Right forelimb (tissue), 1 donor: ENCODE data around the gene FCSK.
"Not testable (repeated sequence)": the region's sequence is repeated elsewhere in the genome, so short reads cannot be mapped to it uniquely, and the experiment has no call there.

Experiments used
- DNase-seq: peaks from one replicate; pipeline ENCODE4 v3.0.0-alpha.2; 2018

FCSK gene

DNA sequence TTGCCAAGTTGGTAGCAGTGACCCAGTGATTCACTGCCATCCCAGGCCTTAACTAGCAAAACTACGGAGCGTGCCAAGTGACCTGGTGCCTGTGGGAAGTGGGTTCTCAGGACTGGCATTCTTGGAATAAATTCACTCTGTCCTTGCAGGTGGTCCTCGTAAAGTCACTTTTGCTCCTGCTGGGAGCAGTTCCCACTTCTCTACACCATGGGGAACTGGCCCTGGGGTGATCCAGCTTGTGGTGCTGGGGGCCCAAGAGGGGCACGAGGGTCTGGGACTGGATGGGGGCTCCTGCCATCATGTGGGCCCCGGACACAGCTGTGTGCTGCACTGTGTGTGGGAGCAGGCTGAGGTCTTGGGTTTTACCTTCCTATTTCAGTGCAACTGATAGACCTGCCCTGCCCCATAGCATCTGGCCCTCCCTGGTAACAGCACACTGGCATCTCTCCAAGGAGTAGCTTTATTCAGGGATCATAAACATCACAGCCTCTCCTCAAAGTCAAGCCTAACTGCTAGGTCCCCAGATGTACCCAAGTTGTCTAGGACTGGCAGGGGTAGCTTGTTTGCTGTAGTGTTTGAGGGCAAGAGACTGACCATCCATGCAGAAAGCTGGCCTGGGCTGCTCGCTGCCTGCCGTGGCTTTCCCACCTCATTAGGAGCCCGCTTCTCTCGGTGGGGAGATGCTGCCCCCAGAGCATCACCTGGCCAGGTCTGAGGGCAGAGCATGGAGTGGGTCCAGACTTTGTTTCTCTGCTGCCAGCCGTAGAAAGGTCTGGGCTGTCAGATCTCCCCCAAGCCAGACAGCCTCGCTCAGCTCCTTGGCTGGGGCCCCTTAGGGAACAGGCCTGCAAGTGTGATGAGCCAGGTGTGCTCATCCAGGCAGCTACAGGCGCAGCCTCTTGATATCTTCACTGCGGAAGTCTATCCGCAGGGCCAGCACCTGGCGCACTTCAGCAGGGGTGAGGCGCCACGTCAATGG, 26.0 kb downstream of the FCSK start:
- DNase-seq: no peak

DNA sequence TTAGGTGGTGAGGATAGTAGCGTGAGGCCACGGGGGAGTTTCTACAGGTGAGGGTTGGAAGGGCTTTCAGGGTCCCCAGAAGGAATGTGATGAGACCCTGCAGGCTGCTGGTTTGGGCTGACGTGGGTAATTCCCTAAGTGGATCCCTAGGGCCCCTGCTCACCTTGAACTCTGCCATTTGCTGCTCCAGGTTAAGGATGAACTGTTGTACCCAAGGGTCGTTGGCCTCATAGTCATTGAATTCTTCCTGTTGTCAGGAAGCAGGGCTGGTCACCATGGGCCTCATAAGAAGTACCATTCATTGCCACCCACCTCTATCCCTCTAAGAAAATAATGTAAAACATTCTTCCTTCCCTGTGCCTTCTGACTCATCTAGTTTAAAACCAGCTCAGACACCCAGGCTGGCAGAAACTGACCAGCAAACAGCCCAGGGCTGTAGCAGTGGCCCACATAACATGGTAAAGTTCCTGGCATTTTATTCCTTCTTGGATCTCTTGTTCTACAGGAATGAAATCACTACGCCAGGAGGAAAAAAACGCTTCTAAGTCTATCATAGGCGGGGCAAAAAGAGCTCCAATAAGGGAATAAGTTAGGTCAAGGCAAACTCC, 27.6 kb downstream of the FCSK start:
- DNase-seq: no peak

DNA sequence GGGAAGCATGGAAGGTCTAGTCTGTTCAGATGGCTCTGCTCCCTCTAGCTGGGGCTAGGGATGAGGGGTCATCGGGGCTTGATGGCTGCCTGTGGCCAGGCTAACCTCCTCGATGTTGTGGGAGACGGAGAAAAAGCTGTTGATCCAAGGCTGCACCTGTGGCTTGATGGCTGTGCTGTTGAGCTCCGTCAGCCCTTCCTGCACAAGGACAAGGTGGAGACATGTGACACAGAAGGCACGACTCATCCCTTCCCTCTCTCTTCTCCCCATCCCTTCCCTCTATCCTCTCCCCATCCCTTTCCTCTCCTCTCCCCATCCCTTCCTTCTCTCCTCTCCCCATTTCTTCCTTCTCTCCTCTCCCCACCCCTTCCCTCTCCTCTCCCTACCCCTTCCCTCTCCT, 28.2 kb downstream of the FCSK start:
- no peak for DNase-seq

DNA sequence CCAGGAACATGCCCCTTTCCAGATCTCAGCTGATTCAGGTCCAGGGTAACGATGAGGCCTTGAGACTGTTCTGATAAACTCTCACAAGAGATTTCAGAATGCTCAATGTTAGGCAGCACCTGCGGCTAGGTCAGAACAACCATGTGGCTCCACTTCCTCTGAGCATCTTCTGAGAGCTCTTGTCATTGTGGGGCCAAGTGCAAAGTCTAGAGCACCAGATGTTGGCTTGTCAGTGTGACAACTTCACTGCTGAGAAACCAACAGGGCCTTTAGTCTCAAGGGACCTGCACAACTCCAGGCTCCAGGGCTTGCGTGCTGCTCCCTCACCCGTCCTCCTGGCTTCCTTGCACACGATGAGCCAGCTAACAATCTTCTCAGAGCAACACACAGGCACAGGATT, 29.0 kb downstream of the FCSK start:
- no peak for DNase-seq

DNA sequence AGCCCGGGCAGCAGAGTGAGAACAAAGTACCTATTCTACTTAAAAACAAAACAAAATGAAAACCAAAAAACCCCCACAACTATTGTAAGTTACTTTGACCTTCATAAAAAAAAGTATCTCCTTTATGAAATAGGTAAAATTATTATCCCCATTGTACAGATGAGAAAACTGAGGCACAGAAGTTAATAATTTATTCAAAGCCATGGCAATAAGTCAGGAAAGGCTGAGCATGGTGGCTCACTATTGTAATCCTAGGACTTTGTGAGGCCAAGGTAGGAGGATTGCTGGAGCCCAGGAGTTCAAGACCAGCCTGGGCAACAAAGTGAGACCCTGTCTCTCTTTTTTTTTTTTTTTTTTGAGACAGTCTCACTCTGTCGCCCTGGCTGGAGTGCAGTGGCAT, 30.5 kb downstream of the FCSK start:
- no peak for DNase-seq

DNA sequence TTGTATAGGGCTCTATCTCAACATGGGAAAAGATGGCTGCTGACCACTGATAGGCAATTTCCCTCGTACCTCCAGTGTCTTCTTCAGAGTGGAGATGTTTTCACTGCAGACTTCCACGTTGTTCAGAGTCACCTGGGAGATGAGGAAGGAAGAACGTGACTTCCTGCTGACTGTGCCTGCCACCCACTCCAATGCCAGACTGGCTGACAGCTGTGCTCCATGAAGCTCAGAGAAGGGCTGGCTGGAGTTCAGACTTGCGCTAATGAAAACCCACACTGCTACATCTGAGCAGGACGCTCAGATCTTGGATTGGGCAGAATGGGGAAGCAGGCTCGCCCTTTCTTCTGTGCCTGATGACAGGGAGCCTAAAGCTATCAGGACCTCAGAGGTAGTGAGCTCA, 35.9 kb downstream of the FCSK start:
- no peak for DNase-seq

DNA sequence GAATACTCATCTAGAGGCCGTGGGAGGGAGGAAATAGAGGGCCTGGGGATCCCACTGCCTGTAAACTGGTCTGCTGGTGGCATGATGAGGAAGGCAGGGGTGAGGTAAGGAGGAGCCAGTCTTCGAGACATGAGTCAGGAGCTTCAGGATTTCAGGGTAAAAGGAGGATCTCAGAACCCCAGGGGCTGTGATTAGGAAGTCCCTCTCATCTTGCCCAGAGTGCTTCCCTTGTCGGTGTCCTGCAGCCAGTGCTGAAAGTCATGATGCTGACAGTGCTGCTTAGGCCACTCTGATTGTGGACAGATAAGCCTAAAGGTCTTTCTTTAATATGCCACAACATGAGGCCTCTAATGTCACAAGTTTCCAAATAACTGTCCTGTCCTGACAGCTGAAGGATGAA, 39.4 kb downstream of the FCSK start:
- no peak for DNase-seq

DNA sequence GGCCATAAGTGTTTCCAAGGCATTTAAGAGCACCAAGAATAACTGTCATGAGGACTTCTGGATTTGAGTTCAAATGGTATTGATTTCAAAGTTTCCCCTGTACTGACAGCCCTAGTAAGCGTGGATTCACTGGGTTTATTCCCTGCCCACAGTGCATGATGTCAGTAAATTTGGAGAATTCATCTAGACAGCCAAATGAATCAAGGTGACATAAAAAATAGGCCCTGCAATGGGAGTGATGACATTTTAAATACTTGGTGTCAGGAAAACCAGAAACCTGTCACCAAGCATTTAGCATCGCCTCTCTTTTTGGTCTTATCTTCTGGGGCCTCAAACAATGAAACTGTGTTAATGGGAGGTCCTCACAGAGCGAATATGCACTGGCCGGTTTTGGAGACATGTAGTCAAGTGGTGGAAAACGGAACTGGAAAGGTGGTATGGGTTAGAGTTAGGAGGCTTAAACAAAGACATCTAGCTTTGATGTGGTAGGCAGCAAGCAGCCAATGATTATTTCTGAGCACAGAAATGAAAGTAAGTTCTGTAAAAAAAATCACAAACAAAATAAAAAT, 39.9 kb downstream of the FCSK start:
- no peak for DNase-seq

DNA sequence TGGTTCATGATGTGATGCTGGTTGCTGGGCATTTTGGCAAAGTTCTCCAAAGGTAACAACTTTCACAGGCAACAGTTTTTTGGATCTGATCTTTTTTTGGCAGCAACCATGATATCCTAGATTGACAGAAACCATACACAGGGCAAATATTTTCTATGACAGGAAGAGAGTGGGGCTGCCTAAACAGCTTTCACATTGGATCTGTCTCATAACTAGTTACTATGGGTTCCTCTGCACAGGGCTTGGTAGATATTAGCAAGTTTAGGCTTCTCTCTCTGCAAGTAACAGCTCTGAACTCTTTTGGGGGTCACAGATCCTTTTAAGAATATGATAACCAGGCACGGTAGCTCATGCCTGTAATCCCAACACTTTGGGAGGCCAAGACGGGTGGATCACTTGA, 40.4 kb downstream of the FCSK start:
- no peak for DNase-seq

DNA sequence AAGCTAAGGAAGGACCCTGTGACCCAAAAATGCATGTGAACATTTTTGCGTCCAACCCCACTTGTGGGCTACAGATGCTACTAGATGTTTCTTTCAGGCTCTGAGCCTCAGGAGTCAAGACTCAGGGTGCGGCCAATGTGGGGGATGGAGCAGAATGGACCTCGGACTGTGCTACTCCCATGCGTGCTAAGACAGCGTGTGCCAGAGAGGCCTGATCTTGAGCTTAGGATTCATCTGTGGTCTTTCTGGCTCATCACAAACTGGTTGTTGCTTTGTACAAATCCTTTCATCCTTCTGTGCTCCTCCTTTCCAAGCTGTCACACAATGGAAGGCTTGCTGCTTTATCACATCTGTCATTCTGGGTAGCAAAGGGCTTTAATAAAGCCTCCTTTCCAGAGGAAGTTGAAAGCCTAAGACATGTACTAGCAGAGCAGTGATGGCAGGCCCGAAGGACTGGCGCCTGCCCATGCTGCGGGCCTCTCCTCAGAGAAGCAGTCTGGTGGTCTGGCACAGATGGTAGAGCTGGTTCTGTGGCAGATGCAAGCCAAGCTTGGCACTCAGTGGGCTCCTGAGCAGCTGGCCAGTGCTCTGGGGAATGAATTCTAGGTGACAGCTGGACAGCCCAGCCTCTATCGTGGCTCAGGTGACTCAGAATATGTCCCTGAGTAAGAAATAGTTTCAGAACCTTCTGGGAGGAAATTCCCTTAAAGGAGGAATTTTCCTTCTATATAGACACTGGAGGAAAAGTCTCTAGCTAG, 41.2 kb downstream of the FCSK start:
- no peak for DNase-seq

DNA sequence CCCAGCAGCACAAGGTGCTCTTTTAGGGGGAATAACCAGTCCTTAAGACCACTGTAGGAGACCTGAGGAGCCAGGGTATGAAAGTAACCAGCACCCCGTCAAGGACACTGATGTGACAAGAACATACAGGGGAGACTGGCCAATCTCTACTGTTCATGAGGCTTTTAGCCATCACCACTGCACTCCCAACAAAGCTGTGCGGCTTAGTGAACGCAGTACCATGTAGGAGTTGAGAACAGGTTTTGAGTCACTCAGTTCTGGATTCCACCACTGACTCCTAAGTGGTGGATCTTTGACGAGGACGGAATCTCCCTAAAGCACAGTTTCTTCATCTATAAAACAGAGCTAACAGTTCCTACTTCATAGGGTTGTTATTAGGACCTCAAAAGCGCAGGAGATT, 42.1 kb downstream of the FCSK start:
- no peak for DNase-seq

DNA sequence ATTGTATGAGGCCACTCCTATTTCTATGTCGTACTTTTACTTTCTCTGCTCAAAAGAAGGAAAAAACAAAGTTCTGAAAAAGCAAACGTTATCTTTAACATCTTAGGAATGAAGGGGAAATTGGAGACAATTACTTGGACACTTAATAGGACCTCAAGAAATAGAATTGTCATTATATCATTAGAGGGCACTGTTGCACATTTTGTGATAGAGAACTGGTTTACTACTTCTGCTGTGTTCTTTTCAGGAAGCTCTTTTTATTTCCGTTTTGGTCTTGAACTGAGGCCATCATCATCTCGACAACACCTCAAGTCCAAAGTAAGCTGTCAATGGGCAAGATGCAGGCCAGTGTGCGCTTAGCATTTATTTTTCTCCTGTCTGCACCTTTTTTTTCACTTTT, 54.4 kb downstream of the FCSK start:
- DNase-seq: no peak

DNA sequence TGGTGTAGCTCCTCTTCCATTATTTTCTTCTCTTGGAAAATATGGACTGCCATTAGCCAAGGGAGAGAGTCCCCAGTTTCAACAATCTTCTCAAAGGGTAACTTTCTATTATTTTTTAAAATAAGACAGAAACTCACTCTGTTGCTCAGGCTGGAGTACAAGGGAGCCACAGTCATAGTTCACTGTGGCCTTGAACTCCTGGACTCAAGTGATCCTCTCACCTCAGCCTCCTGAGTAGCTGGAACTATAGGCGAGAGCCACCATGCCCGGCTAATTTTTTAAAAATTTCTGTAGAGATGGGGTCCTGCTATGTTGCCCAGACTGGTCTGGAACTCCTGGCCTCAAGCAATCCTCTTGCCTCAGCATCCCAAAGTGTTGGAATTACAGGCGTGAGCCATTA, 55.8 kb downstream of the FCSK start:
- no peak for DNase-seq

DNA sequence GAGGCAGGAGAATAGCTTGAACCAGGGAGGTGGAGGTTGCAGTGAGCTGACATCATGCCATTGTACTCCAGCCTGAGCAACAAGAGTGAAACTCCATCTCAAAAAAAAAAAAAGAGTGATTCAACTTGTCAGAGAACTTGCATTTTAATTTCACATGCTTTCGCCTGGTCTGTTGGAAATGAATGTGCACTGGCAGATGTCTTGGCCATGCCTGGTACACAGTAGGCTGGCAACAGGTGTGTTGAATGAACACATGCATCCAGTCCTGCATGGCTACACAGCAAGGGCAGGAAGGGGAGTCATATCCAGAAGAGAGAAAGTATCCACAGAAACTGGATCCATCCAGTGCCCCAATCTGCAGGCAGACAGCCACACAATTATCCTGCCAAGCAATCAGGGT, 57.4 kb downstream of the FCSK start:
- DNase-seq: no peak

DNA sequence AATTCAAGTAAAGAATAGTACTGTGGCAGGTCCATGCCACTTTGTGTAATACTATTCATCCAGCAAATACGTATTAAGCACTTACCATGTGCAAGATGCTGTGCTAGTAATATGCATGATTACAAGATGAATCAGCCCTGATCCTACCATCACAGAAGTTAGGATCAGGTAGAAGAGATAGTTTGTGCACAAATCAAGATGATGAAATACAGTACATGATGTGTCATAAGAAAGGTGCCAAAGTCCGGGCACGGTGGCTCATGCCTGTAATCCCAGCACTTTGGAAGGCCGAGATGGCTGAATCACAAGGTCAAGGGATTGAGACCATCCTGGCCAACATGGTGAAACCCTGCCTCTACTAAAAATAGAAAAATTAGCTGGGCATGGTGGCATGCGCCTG, 58.1 kb downstream of the FCSK start:
- DNase-seq: no peak

DNA sequence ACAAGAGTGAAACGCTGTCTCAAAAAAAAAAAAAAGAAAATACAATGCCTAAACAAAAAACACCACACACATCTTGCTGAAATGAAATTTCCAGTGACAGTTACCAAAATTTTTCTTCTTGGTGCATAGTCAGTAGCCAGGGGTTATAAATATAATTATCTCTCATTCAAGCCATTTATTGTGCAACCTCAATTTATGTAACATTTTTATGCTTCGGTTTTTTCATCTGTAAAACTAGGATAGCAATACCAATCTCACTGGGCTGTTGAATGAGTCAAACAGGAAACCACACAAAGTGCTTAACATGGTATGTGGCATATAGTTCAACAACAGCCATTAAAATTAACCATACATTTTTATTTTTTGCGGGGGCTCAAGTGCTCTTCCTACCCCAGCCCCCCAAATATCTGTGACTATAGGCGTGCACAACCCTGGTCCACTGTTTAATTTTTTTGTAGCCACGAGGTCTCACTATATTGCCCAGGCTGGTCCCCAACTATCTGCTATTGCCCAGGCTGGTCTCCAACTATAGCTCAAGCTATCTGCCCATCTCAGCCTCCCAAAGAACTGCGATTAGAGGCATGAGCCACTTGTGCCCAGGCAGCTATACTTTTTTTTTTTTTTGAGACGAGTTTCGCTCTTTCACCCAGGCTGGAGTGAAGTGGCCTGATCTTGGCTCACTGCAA, 66.4 kb downstream of the FCSK start:
- DNase-seq: no peak

DNA sequence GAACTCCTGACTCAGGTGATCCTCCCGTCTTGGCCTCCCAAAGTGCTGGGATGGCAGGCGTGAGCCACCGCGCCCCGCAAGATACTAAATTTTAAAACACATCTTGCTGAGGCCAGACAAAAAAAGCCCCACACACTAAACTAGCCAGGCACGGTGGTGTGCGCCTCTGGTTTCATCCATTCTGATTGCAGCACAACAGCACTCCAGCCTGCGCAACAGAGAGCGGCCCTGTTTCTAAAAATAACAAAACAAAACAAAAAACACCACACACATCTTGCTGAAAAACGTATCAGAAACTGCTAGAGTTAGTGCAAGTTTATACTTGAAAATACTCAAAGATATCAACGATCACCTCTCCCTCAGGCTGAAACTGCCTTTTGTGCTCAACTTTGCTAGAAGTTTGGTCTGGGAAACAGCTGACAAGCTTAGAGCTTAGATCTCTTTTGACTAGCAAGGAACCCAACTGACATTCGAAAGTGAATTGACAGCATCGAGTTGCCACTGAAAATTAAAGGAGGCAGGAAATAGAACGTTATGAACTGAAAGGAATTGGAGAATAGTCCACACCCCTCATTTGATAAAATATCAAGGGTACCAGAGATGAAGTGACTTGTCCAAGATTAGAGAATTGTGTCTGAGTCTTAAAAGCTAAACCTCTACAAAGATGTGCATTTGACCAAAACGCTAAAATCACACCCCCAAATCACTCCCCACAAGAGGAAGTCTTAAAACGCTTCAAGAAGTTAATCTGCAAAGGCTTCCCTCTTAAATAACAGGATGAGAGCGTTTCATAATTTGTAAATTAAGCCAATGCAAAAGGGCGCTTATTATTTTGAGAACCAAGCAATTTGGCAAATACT, 68.1 kb downstream of the FCSK start:
- no peak for DNase-seq

DNA sequence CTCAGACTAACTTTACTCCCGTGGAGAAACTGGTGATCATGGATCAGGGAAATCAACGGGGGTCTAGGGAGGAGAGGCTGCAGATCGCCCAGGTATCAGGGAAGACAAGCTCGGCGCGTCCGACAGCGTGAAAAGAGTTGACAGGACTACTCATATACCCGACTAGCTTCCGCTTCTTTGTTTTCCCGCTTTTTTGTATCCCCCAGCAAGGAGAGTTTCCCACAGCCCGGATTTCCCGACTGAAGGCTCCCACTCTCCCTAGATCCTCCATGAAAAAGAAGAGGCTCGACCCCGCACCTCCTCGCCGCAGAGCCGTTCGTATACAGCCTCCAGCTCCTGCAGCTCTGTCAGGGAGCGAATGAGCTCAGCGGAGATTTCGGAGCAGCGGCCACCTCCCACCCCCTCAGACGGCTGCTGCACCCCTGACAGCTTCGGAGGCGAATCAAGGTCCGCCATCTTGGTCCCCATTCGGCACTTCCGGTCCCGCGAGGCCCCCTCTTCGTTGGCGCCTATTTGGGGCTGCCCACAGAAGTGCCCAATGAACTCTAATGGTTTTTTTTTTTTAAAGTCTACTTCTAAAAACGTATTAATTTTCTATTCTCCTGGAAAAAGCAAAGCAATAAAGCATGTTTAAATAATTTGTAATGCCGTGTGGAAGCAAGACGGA, 68.8 kb downstream of the FCSK start, which contains the start of gene COG4:
Gene COG4, minus strand, starts transcription at position 479 of the 667 bp plus-strand sequence. Its CDS starts 11 bp downstream, at position 468.
- DNase-seq: peak; percentile 92

DNA sequence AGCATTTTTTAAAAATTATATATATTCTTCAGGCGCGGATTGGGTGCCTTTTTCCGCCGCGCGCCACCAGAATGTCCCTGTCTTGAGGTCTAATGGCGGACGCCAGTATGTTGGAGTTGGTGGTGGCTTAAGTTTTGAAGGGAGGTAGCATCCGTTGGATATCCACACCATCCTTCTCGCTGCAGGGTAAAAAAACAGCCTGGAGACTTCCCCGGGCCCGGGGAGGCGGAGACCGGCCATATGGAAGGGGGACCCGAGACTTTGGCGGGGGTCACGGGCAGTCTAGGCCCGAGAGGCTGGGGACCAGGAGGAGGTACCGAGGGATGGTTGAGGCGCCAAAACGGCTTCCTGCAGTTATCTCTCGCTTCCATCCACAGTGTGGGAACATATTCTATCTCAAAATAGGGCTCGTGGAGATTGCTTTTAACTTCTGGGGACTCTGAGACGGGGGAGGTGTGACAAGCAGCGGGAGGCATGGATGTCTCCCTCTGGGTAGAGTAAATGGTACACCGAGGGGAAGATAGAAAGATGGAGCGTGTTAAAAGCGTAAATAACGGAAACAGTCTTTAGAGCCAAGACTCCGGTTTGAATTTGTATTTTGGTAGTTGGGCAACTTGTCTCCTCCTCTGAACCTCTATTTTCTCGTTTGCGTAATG, 69.5 kb downstream of the FCSK start, which contains the start of gene SF3B3:
Gene SF3B3, plus strand, starts transcription at position 74 of the 656 bp plus-strand sequence. CDS start 2,841 bp downstream, outside the sequence.
- peak; percentile 87 for DNase-seq

DNA sequence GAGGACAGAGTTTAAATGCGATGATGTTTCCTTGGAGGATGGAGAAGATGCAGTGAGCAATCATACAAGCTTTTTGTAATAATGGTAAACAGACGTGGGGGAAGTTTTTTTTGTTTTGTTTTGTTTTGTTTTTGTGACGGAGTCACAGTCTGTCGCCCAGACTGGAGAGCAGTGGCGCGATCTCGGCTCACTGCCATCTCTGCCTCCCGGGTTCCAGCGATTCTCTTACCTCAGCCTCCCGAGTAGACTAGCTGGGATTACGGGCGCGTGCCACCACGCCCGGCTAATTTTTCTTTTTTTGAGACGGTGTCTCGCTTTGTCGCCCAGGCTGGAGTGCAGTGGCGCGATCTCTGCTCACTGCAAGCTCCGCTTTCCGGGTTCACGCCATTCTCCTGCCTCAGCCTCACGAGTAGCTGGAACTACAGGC, 70.0 kb downstream of the FCSK start:
- not testable (repeated sequence) for DNase-seq
